ENCODE data around the gene GREB1L.

- TF ChIP-seq CTCF (IDR thresholded peaks at IDR 0.05 in 2 of 3, conservative IDR thresholded peaks at IDR 0.05 in 1 of 3; ENCODE audit: control insufficient read depth in 2 of 3, extremely low read depth in 1 of 3, insufficient read depth in 1 of 3, low read depth in 3 of 3, low read length in 3 of 3) (no peak), ZNF274 (IDR thresholded peaks at IDR 0.05; ENCODE audit: insufficient read depth, insufficient read length) (no peak), SRF (IDR thresholded peaks at IDR 0.05; ENCODE audit: low read depth in 2 of 2, low read length in 2 of 2) (no peak), USF2 (IDR thresholded peaks at IDR 0.05; ENCODE audit: borderline replicate concordance, low read depth, low read length) (no peak), TARDBP (IDR thresholded peaks at IDR 0.05; ENCODE audit: borderline replicate concordance) (no peak), BCL11A (IDR thresholded peaks at IDR 0.05; ENCODE audit: low read depth, low read length) (no peak)
Measured at GRCh38 chr18:21307578-21307977, 65.5 kb downstream of the GREB1L start.

All from GM12878 (cell line).